GM10847 (cell line): ENCODE data around the gene MESP2.

Experiments
- POLR2A ChIP-seq: IDR thresholded peaks from 2 replicates; pipeline ENCODE4 v1.6.1; 2011; ENCODE audit not compliant: insufficient read length; ENCODE audit errors: extremely low read depth

MESP2 gene

GRCh38 chr15:89801471-89802195, 25.5 kb downstream of the MESP2 start:
- no peak for TF ChIP-seq POLR2A

- TF ChIP-seq POLR2A, result no peak
These were observed 26.2 kb downstream of the MESP2 start for GRCh38 chr15:89802231-89802928.

GRCh38 chr15:89802986-89803824, 27.1 kb downstream of the MESP2 start:
- no peak for TF ChIP-seq POLR2A

GRCh38 chr15:89803941-89804800, 28.0 kb downstream of the MESP2 start:
- no peak for TF ChIP-seq POLR2A

- no peak for TF ChIP-seq POLR2A
These were observed 29.4 kb downstream of the MESP2 start for GRCh38 chr15:89805241-89806209.

- TF ChIP-seq POLR2A, result no peak
These were observed 30.1 kb downstream of the MESP2 start for GRCh38 chr15:89806210-89806558.

GRCh38 chr15:89806559-89807550, 30.7 kb downstream of the MESP2 start:
- TF ChIP-seq POLR2A, result no peak

GRCh38 chr15:89807689-89808088, 31.6 kb downstream of the MESP2 start:
- no peak for TF ChIP-seq POLR2A

GRCh38 chr15:89808160-89808870, 32.2 kb downstream of the MESP2 start:
- TF ChIP-seq POLR2A, result no peak

- TF ChIP-seq POLR2A, result no peak
These were observed 33.1 kb downstream of the MESP2 start for GRCh38 chr15:89809093-89809786.

GRCh38 chr15:89809787-89810148, 33.6 kb downstream of the MESP2 start:
- TF ChIP-seq POLR2A, result no peak

GRCh38 chr15:89810837-89811236, 34.7 kb downstream of the MESP2 start:
- no peak for TF ChIP-seq POLR2A
